ENCODE measurements around the gene CYP39A1. TPM values are rescaled to one million over a fixed set of nuclear protein-coding genes. Genes with fewer than 3 reads are reported as not detected.
"Not testable (repeated sequence)": the region's sequence is repeated elsewhere in the genome, so short reads cannot be mapped to it uniquely, and the experiment has no call there.

CYP39A1 gene
- total and polyA plus RNA-seq, 5 donors = 3.3 to 8.7 (median 7.1) TPM

GRCh38 chr6:46648108-46648507, 4.5 kb downstream of the CYP39A1 start:
- H3K9me3 ChIP-seq (ENCODE audit: control insufficient read depth, low read length); ATAC-seq; H3K4me1 ChIP-seq (ENCODE audit: control insufficient read depth, insufficient read depth, low read length); H3K4me3 ChIP-seq (ENCODE audit: low read length); DNase-seq; intact Hi-C loops (cut with DNase I); H3K27me3 ChIP-seq (ENCODE audit: control insufficient read depth, insufficient read depth); H3K27ac ChIP-seq (ENCODE audit: low read length): not testable (repeated sequence)
- 85% methylated on average over 3 of the region's 4 CpGs for WGBS

GRCh38 chr6:46645265-46645664, 7.4 kb downstream of the CYP39A1 start:
- DNase-seq (no peak), ATAC-seq (no peak)
- WGBS = 96% methylated on average over 1 of the region's 1 CpG
- H3K4me3 ChIP-seq (ENCODE audit: low read length) = no peak overlapping the region
- no peaks in the 10 kb centered on the region for H3K27me3 ChIP-seq (ENCODE audit: control insufficient read depth, insufficient read depth)
- no peaks in the 10 kb centered on the region for H3K9me3 ChIP-seq (ENCODE audit: control insufficient read depth, low read length)
- H3K27ac ChIP-seq (ENCODE audit: low read length) = no peak overlapping the region
- H3K4me1 ChIP-seq (ENCODE audit: control insufficient read depth, insufficient read depth, low read length) = no peaks in the 10 kb centered on the region
- intact Hi-C loops (cut with DNase I) = no loop called here

GRCh38 chr6:46642928-46643751, 9.5 kb downstream of the CYP39A1 start:
- Histone ChIP-seq H3K4me3 (ENCODE audit: low read length) (no peak overlapping the region), H3K27ac (ENCODE audit: low read length) (no peak overlapping the region), H3K27me3 (ENCODE audit: control insufficient read depth, insufficient read depth) (no peaks in the 10 kb centered on the region), H3K9me3 (ENCODE audit: control insufficient read depth, low read length) (no peaks in the 10 kb centered on the region), H3K4me1 (ENCODE audit: control insufficient read depth, insufficient read depth, low read length) (no peaks in the 10 kb centered on the region)
- intact Hi-C loops (cut with DNase I) = no loop called here
- ATAC-seq (no peak), DNase-seq (no peak)
- WGBS = 83% methylated on average over 4 of the region's 4 CpGs

GRCh38 chr6:46638650-46639049, 14.0 kb downstream of the CYP39A1 start:
- no peaks in the 10 kb centered on the region for H3K4me1 ChIP-seq (ENCODE audit: control insufficient read depth, insufficient read depth, low read length)
- WGBS = 84% methylated on average over 2 of the region's 2 CpGs
- intact Hi-C loops (cut with DNase I) = loop anchor here in 1 of 4 donors (10.0 kb wide), 1 partner anchor 424 kb away; no protein-coding TSS in a partner anchor
- no peaks in the 10 kb centered on the region for H3K27me3 ChIP-seq (ENCODE audit: control insufficient read depth, insufficient read depth)
- no peak overlapping the region for H3K4me3 ChIP-seq (ENCODE audit: low read length)
- DNase-seq = no peak
- no peak overlapping the region for H3K27ac ChIP-seq (ENCODE audit: low read length)
- no peaks in the 10 kb centered on the region for H3K9me3 ChIP-seq (ENCODE audit: control insufficient read depth, low read length)
- no peak for ATAC-seq

- no peaks in the 10 kb centered on the region for H3K27me3 ChIP-seq (ENCODE audit: control insufficient read depth, insufficient read depth)
- no peaks in the 10 kb centered on the region for H3K4me1 ChIP-seq (ENCODE audit: control insufficient read depth, insufficient read depth, low read length)
- H3K4me3 ChIP-seq (ENCODE audit: low read length) = no peak overlapping the region
- intact Hi-C loops (cut with DNase I) = loop anchor here in 1 of 4 donors (10.0 kb wide), 1 partner anchor 423 kb away; no protein-coding TSS in a partner anchor
- DNase-seq (no peak), ATAC-seq (no peak)
- 89% methylated on average over 1 of the region's 1 CpG for WGBS
- no peak overlapping the region for H3K27ac ChIP-seq (ENCODE audit: low read length)
- no peaks in the 10 kb centered on the region for H3K9me3 ChIP-seq (ENCODE audit: control insufficient read depth, low read length)
Measured at GRCh38 chr6:46637933-46638332, 14.7 kb downstream of the CYP39A1 start.

- Histone ChIP-seq H3K9me3 (ENCODE audit: control insufficient read depth, low read length) (no peaks in the 10 kb centered on the region), H3K4me3 (ENCODE audit: low read length) (no peak overlapping the region), H3K4me1 (ENCODE audit: control insufficient read depth, insufficient read depth, low read length) (no peaks in the 10 kb centered on the region), H3K27ac (ENCODE audit: low read length) (no peak overlapping the region), H3K27me3 (ENCODE audit: control insufficient read depth, insufficient read depth) (no peaks in the 10 kb centered on the region)
- DNase-seq = no peak
- intact Hi-C loops (cut with DNase I) = loop anchor here in 1 of 4 donors (10.0 kb wide), 1 partner anchor 422 kb away; no protein-coding TSS in a partner anchor
- ATAC-seq = no peak
- WGBS = 76% methylated on average over 5 of the region's 5 CpGs
Measured at GRCh38 chr6:46637145-46637544, 15.5 kb downstream of the CYP39A1 start.

- Histone ChIP-seq H3K27ac (ENCODE audit: low read length) (no peak overlapping the region), H3K4me1 (ENCODE audit: control insufficient read depth, insufficient read depth, low read length) (no peaks in the 10 kb centered on the region), H3K4me3 (ENCODE audit: low read length) (no peak overlapping the region), H3K27me3 (ENCODE audit: control insufficient read depth, insufficient read depth) (no peaks in the 10 kb centered on the region), H3K9me3 (ENCODE audit: control insufficient read depth, low read length) (no peaks in the 10 kb centered on the region)
- WGBS = 93% methylated on average over 6 of the region's 6 CpGs
- ATAC-seq = no peak
- intact Hi-C loops (cut with DNase I) = loop anchor here in 1 of 4 donors (10.0 kb wide), 1 partner anchor 421 kb away; no protein-coding TSS in a partner anchor
- DNase-seq = no peak
Measured at GRCh38 chr6:46635462-46635861, 17.2 kb downstream of the CYP39A1 start.

- H3K27me3 ChIP-seq (ENCODE audit: control insufficient read depth, insufficient read depth) = no peaks in the 10 kb centered on the region
- 99% methylated on average over 1 of the region's 1 CpG for whole genome bisulfite sequencing
- no peak overlapping the region for H3K27ac ChIP-seq (ENCODE audit: low read length)
- intact Hi-C loops (cut with DNase I) = loop anchor here in 1 of 4 donors (10.0 kb wide), 1 partner anchor 417 kb away; no protein-coding TSS in a partner anchor
- ATAC-seq (no peak), DNase-seq (no peak)
- H3K4me1 ChIP-seq (ENCODE audit: control insufficient read depth, insufficient read depth, low read length) = no peaks in the 10 kb centered on the region
- H3K4me3 ChIP-seq (ENCODE audit: low read length) = no peak overlapping the region
- no peaks in the 10 kb centered on the region for H3K9me3 ChIP-seq (ENCODE audit: control insufficient read depth, low read length)
Measured at GRCh38 chr6:46632053-46632452, 20.6 kb downstream of the CYP39A1 start.

- H3K9me3 ChIP-seq (ENCODE audit: control insufficient read depth, low read length) = no peaks in the 10 kb centered on the region
- 72% methylated on average over 7 of the region's 7 CpGs for WGBS
- intact Hi-C loops (cut with DNase I) = loop anchor here in 3 of 4 donors (5.0 to 10.0 kb wide), 4 partner anchors 135 to 415 kb away; partner anchors contain the start of gene RCAN2 (in 2 of the 3)
- H3K4me1 ChIP-seq (ENCODE audit: control insufficient read depth, insufficient read depth, low read length) = no peaks in the 10 kb centered on the region
- DNase-seq = no peak
- H3K4me3 ChIP-seq (ENCODE audit: low read length) = no peak overlapping the region
- no peak overlapping the region for H3K27ac ChIP-seq (ENCODE audit: low read length)
- ATAC-seq = no peak
- H3K27me3 ChIP-seq (ENCODE audit: control insufficient read depth, insufficient read depth) = no peaks in the 10 kb centered on the region
Measured at GRCh38 chr6:46629691-46630090, 22.9 kb downstream of the CYP39A1 start.

GRCh38 chr6:46628976-46629375, 23.6 kb downstream of the CYP39A1 start:
- Histone ChIP-seq H3K27me3 (ENCODE audit: control insufficient read depth, insufficient read depth) (no peaks in the 10 kb centered on the region), H3K4me1 (ENCODE audit: control insufficient read depth, insufficient read depth, low read length) (no peaks in the 10 kb centered on the region), H3K27ac (ENCODE audit: low read length) (no peak overlapping the region), H3K9me3 (ENCODE audit: control insufficient read depth, low read length) (no peaks in the 10 kb centered on the region), H3K4me3 (ENCODE audit: low read length) (no peak overlapping the region)
- ATAC-seq (no peak), DNase-seq (no peak)
- 55% methylated on average over 3 of the region's 3 CpGs for WGBS
- intact Hi-C loops (cut with DNase I) = loop anchor here in 3 of 4 donors (5.0 to 10.0 kb wide), 3 partner anchors 134 to 212 kb away; partner anchors contain the start of gene RCAN2 (in 2 of the 3)

GRCh38 chr6:46628498-46628897, 24.1 kb downstream of the CYP39A1 start:
- H3K4me1 ChIP-seq (ENCODE audit: control insufficient read depth, insufficient read depth, low read length) = no peaks in the 10 kb centered on the region
- intact Hi-C loops (cut with DNase I) = loop anchor here in 3 of 4 donors (5.0 to 10.0 kb wide), 3 partner anchors 134 to 211 kb away; partner anchors contain the start of gene RCAN2 (in 2 of the 3)
- peak; percentile 52 to 55 for ATAC-seq

More at GRCh38 chr6:46628498-46628897, 24.1 kb downstream of the CYP39A1 start:
- 51% methylated on average over 1 of the region's 1 CpG for WGBS
- H3K4me3 ChIP-seq (ENCODE audit: low read length) = no peak overlapping the region
- no peak overlapping the region for H3K27ac ChIP-seq (ENCODE audit: low read length)
- DNase-seq = no peak
- H3K9me3 ChIP-seq (ENCODE audit: control insufficient read depth, low read length) = no peaks in the 10 kb centered on the region
- no peaks in the 10 kb centered on the region for H3K27me3 ChIP-seq (ENCODE audit: control insufficient read depth, insufficient read depth)

Measured in right cardiac atrium (tissue), 5 donors.